GM12878 (cell line): Measurements from ENCODE around the gene EML1. TPM values are rescaled to one million over a fixed set of nuclear protein-coding genes. Genes with fewer than 3 reads are reported as not detected.
A peak's percentile ranks its signal among the peaks of the same experiment; 100 is the strongest.

ENCODE experiments used
- NR2C1 ChIP-seq: fragments of 450-650 bp; IDR thresholded peaks from 2 replicates; pipeline ENCODE4 v1.6.1; 2017; ENCODE audit warnings: antibody characterized with exemption, mild to moderate bottlenecking, moderate library complexity
- RBBP5 ChIP-seq: fragments of 200-600 bp; sonication (generic); conservative IDR thresholded peaks from 2 replicates; pipeline ENCODE4 v1.6.1; 2016
- polyA plus RNA-seq, 11 experiments: library from polyadenylated mRNA; depleted of rRNA in 4 of 11; unstranded in 6 of 11; stranded (reverse) in 5 of 11; fragments of >200 nt; fragmentation: Nextera tagmentation in 4 of 11; fragmentation: Illumina TruSeq in 1 of 11; extraction: Ambion mirVana in 4 of 11; extraction: Trizol in 1 of 11; gene quantifications; 1 replicate in 1 of 11; 2 replicates in 10 of 11; pipeline versions ENCODE4 v1.2.1 to v1.2.3, GENCODE V29; 2011 to 2016; ENCODE audit warnings: inconsistent platforms in 2 of 11, missing spikeins in 2 of 11, low read depth in 1 of 11
- total RNA-seq, 4 experiments: library from RNA; depleted of rRNA in 3 of 4; stranded (reverse); fragments of >200 nt in 3 of 4; fragmentation: Illumina TruSeq in 1 of 4; extraction: Trizol in 1 of 4; gene quantifications; 2 replicates each; pipeline versions ENCODE4 v1.2.1 to v1.2.3, GENCODE V29; 2013 to 2021
- TF ChIP-seq, protein P1 (sequence below): fragments of 450-650 bp; IDR thresholded peaks from 2 replicates; pipeline ENCODE4 v1.6.1; 2017; ENCODE audit warnings: mild to moderate bottlenecking, moderate library complexity
- TF ChIP-seq, protein P2 (sequence below): fragments of 450-650 bp; IDR thresholded peaks from 2 replicates; pipeline ENCODE4 v1.6.1; 2016; ENCODE audit warnings: mild to moderate bottlenecking

The EML1 gene
- total and polyA plus RNA-seq, 10 of the 15 experiments (the other 5 are each of a cell fraction or from before 2014, with no cell fraction given): 0.05 to 3.4 (median 0.11) TPM; not detected in 3

DNA sequence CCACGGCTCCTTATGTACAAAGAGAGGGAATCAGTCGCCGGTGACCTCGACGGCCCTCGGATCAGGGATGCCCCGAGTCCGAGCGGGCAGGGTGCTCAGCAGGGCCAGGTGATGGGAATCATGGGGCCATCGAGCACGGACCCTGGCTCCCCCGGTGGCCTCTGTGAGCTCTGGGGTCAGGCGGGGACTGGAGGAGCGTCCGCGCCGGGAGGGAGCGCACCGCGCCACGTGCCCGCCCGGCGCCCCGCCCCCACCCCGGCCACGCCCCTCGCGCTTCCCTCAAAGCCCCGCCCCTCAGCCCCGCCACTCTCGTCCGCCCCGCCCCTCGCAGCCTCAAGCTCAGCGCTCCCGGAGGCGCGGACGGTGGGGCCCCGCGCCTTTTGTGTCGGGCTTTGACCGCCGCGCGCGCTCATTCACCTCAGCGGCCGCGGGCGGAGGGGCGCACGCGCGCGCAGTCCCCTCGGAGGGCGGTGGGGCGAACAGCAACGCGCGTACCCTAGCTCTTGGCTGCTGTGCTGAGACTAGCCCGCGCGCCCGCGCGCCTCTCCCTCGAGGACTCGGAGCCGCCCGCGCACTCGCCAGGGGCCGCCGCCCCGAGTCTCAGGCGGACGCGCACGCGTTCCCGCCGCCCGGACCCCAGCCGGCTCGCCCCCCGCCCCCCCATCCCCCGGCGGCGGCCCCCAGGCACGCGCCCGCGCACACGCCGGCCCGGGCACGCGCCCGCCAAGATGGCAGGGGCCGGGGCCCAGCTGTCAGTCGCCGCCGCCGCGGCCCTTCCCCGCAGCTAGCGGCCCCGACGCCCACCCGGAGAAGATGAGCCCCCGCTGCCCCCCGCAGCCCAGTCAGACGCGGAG, 178.1 kb downstream of the EML1 start (continued):
- TF ChIP-seq, protein P1, sequence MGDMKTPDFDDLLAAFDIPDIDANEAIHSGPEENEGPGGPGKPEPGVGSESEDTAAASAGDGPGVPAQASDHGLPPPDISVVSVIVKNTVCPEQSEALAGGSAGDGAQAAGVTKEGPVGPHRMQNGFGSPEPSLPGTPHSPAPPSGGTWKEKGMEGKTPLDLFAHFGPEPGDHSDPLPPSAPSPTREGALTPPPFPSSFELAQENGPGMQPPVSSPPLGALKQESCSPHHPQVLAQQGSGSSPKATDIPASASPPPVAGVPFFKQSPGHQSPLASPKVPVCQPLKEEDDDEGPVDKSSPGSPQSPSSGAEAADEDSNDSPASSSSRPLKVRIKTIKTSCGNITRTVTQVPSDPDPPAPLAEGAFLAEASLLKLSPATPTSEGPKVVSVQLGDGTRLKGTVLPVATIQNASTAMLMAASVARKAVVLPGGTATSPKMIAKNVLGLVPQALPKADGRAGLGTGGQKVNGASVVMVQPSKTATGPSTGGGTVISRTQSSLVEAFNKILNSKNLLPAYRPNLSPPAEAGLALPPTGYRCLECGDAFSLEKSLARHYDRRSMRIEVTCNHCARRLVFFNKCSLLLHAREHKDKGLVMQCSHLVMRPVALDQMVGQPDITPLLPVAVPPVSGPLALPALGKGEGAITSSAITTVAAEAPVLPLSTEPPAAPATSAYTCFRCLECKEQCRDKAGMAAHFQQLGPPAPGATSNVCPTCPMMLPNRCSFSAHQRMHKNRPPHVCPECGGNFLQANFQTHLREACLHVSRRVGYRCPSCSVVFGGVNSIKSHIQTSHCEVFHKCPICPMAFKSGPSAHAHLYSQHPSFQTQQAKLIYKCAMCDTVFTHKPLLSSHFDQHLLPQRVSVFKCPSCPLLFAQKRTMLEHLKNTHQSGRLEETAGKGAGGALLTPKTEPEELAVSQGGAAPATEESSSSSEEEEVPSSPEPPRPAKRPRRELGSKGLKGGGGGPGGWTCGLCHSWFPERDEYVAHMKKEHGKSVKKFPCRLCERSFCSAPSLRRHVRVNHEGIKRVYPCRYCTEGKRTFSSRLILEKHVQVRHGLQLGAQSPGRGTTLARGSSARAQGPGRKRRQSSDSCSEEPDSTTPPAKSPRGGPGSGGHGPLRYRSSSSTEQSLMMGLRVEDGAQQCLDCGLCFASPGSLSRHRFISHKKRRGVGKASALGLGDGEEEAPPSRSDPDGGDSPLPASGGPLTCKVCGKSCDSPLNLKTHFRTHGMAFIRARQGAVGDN: no peak
- TF ChIP-seq RBBP5 (no peak), NR2C1 (no peak)
- TF ChIP-seq, protein P2, sequence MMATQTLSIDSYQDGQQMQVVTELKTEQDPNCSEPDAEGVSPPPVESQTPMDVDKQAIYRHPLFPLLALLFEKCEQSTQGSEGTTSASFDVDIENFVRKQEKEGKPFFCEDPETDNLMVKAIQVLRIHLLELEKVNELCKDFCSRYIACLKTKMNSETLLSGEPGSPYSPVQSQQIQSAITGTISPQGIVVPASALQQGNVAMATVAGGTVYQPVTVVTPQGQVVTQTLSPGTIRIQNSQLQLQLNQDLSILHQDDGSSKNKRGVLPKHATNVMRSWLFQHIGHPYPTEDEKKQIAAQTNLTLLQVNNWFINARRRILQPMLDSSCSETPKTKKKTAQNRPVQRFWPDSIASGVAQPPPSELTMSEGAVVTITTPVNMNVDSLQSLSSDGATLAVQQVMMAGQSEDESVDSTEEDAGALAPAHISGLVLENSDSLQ: peak; percentile 51; the same call in 1 of the 2 replicates
- TF ChIP-seq, all 136 proteins: peak for 7
